Keratinocyte (primary cell): Measurements from ENCODE around the gene SPECC1.

Experiments
- CTCF ChIP-seq, 3 experiments: IDR thresholded peaks in 1 of 3; conservative IDR thresholded peaks in 1 of 3; optimal IDR thresholded peaks in 1 of 3; 2 replicates in 2 of 3; 3 replicates in 1 of 3; pipeline versions ENCODE3 to v1.5.1; 2011; ENCODE audit warnings: low read length in 3 of 3, mild to moderate bottlenecking in 3 of 3, moderate library complexity in 2 of 3, control low read depth in 1 of 3, inconsistent platforms in 1 of 3; ENCODE audit not compliant: insufficient read depth in 2 of 3; ENCODE audit errors: extremely low read depth in 1 of 3
- EZH2 ChIP-seq: IDR thresholded peaks from one replicate; pipeline ENCODE4 v1.6.1; 2012; ENCODE audit warnings: inconsistent platforms, mild to moderate bottlenecking, low read length, moderate library complexity

- TF ChIP-seq CTCF (optimal IDR thresholded peaks at IDR 0.05 in 1 of 3, IDR thresholded peaks at IDR 0.05 in 1 of 3, conservative IDR thresholded peaks at IDR 0.05 in 1 of 3; ENCODE audit: extremely low read depth in 1 of 3, insufficient read depth in 2 of 3, low read length in 3 of 3) (no peak), EZH2 (no peak)
These were observed 284.3 kb downstream of the SPECC1 start for GRCh38 chr17:20293501-20293900.
